ENCODE measurements around the gene NT5C1A. TPM values are rescaled to one million over a fixed set of nuclear protein-coding genes. Genes with fewer than 3 reads are reported as not detected.

The NT5C1A gene
- total RNA-seq, 8 experiments from 2014 or later = 0.22 to 2.0 (median 1.0) TPM; not detected in 3

Other genes starting within 250 kb of the NT5C1A start
- gene BMP8A, start 180.5 kb downstream of the NT5C1A start, total RNA-seq = under 1 TPM in 4 of 8 experiments, not detected in 4; 0.16 to 0.43 (median 0.22) TPM
- 100 to 1,000 TPM in 7 of 8 experiments, 10 to 100 TPM in 1; 92.6 to 351 (median 170) TPM for gene PABPC4, start 95.3 kb downstream of the NT5C1A start, total RNA-seq
- gene HEYL, start 32.5 kb downstream of the NT5C1A start, total RNA-seq = 1 to 10 TPM in 2 of 8 experiments, under 1 TPM in 5, not detected in 1; 0.16 to 8.4 (median 0.50) TPM
- gene HPCAL4, start 19.3 kb upstream of the NT5C1A start, total RNA-seq = 10 to 100 TPM in 5 of 8 experiments, 1 to 10 TPM in 1, under 1 TPM in 2; 0.17 to 36.8 (median 15.9) TPM
- gene PPIE, start 66.8 kb upstream of the NT5C1A start, total RNA-seq = 10 to 100 TPM; 45.9 to 84.5 (median 54.6) TPM
- gene OXCT2, start 99.2 kb upstream of the NT5C1A start, total RNA-seq = 1 to 10 TPM in 2 of 8 experiments, under 1 TPM in 5, not detected in 1; 0.51 to 1.8 (median 0.93) TPM
- gene BMP8B, start 116.8 kb upstream of the NT5C1A start, total RNA-seq = 1 to 10 TPM in 4 of 8 experiments, under 1 TPM in 4; 0.20 to 3.5 (median 1.1) TPM
- 10 to 100 TPM; 19.5 to 57.6 (median 38.6) TPM for gene TRIT1, start 211.4 kb upstream of the NT5C1A start, total RNA-seq
- 10 to 100 TPM in 5 of 8 experiments, under 1 TPM in 3; 0.18 to 85.1 (median 33.6) TPM for gene MYCL, start 229.8 kb upstream of the NT5C1A start, total RNA-seq

Data from motor neuron (in vitro differentiated cells).